ENCODE results near the gene ZNF282. TPM values are rescaled to one million over a fixed set of nuclear protein-coding genes. Genes with fewer than 3 reads are reported as not detected.

ZNF282 gene
- total RNA-seq, 3 donors from 2014 or later (not counting 1 experiment from before 2014, with no cell fraction given), result 22.2 to 29.9 (median 26.0) TPM

- Mint-ChIP-seq H3K27me3 (ENCODE audit: low read depth in 2 of 2) (no peaks in the 10 kb centered on the region), H3K9me3 (no peaks in the 10 kb centered on the region), H3K36me3 (peaks cover 29% of the 10 kb centered on the region), H3K4me1 (peaks cover 8 to 51% of the 10 kb centered on the region in 2 donors), H3K4me3 (no peak overlapping the region), H3K27ac (peak overlapping the region; percentile 79 to 88)
- peaks cover 20% of the 10 kb centered on the region for H3K4me1 ChIP-seq (ENCODE audit: control insufficient read depth, insufficient read depth, low read length)
- H3K9me3 ChIP-seq (ENCODE audit: control insufficient read depth, insufficient read depth, low read length), result no peaks in the 10 kb centered on the region
- H3K36me3 ChIP-seq (ENCODE audit: control insufficient read depth, insufficient read depth, low read length), result peaks cover 20% of the 10 kb centered on the region
- DNase-seq, result no peak
- H3K4me3 ChIP-seq (ENCODE audit: low read length), result no peak overlapping the region
- intact Hi-C loops (cut with micrococcal nuclease), result no loop called here
- no peak overlapping the region for H3K27ac ChIP-seq (ENCODE audit: low read length)
- no peak for ATAC-seq
- no peaks in the 10 kb centered on the region for H3K27me3 ChIP-seq (ENCODE audit: control insufficient read depth, insufficient read depth, low read length)
- TF ChIP-seq CTCF (IDR thresholded peaks at IDR 0.05), result no peak
- 88% methylated on average over 4 of the region's 4 CpGs for WGBS (ENCODE audit: insufficient coverage)
Observed at GRCh38 chr7:149197675-149198074, 2.3 kb downstream of the ZNF282 start.

- peaks cover 26% of the 10 kb centered on the region for H3K36me3 ChIP-seq (ENCODE audit: control insufficient read depth, insufficient read depth, low read length)
- DNase-seq (no peak), ATAC-seq (no peak)
- H3K27ac ChIP-seq (ENCODE audit: low read length), result no peak overlapping the region
- Mint-ChIP-seq H3K4me3 (no peak overlapping the region), H3K9me3 (no peaks in the 10 kb centered on the region), H3K36me3 (peaks cover 29% of the 10 kb centered on the region), H3K4me1 (peaks cover 14 to 51% of the 10 kb centered on the region in 2 donors), H3K27me3 (ENCODE audit: low read depth in 2 of 2) (no peaks in the 10 kb centered on the region), H3K27ac (peak overlapping the region in 1 of 2 donors; percentile 46)
- H3K4me1 ChIP-seq (ENCODE audit: control insufficient read depth, insufficient read depth, low read length), result peaks cover 20% of the 10 kb centered on the region
- 95% methylated on average over 22 of the region's 22 CpGs for WGBS (ENCODE audit: insufficient coverage)
- no peak overlapping the region for H3K4me3 ChIP-seq (ENCODE audit: low read length)
- H3K9me3 ChIP-seq (ENCODE audit: control insufficient read depth, insufficient read depth, low read length), result no peaks in the 10 kb centered on the region
- no peaks in the 10 kb centered on the region for H3K27me3 ChIP-seq (ENCODE audit: control insufficient read depth, insufficient read depth, low read length)
- TF ChIP-seq CTCF (IDR thresholded peaks at IDR 0.05), result no peak
- intact Hi-C loops (cut with micrococcal nuclease), result no loop called here
Observed at GRCh38 chr7:149198161-149198816, 2.9 kb downstream of the ZNF282 start.

GRCh38 chr7:149199234-149199995, 4.1 kb downstream of the ZNF282 start:
- peaks cover 22 to 60% of the 10 kb centered on the region in 2 donors for H3K4me1 Mint-ChIP-seq
- H3K36me3 ChIP-seq (ENCODE audit: control insufficient read depth, insufficient read depth, low read length), result peaks cover 32% of the 10 kb centered on the region
- H3K27me3 ChIP-seq (ENCODE audit: control insufficient read depth, insufficient read depth, low read length), result no peaks in the 10 kb centered on the region
- peaks cover 29% of the 10 kb centered on the region for H3K36me3 Mint-ChIP-seq
- 92% methylated on average over 6 of the region's 6 CpGs for WGBS (ENCODE audit: insufficient coverage)
- ATAC-seq (no peak), DNase-seq (no peak)
- H3K27ac ChIP-seq (ENCODE audit: low read length), result no peak overlapping the region
- H3K4me1 ChIP-seq (ENCODE audit: control insufficient read depth, insufficient read depth, low read length), result peaks cover 20% of the 10 kb centered on the region
- no peaks in the 10 kb centered on the region for H3K9me3 Mint-ChIP-seq
- peak overlapping the region; percentile 29 to 46 for H3K27ac Mint-ChIP-seq
- no peaks in the 10 kb centered on the region for H3K9me3 ChIP-seq (ENCODE audit: control insufficient read depth, insufficient read depth, low read length)
- intact Hi-C loops (cut with micrococcal nuclease), result no loop called here
- no peak for TF ChIP-seq CTCF (IDR thresholded peaks at IDR 0.05)
- H3K4me3 Mint-ChIP-seq, result peak overlapping the region; percentile 21
- H3K27me3 Mint-ChIP-seq (ENCODE audit: low read depth in 2 of 2), result no peaks in the 10 kb centered on the region
- no peak overlapping the region for H3K4me3 ChIP-seq (ENCODE audit: low read length)
